ENCODE measurements around the gene MATN4.

DNA sequence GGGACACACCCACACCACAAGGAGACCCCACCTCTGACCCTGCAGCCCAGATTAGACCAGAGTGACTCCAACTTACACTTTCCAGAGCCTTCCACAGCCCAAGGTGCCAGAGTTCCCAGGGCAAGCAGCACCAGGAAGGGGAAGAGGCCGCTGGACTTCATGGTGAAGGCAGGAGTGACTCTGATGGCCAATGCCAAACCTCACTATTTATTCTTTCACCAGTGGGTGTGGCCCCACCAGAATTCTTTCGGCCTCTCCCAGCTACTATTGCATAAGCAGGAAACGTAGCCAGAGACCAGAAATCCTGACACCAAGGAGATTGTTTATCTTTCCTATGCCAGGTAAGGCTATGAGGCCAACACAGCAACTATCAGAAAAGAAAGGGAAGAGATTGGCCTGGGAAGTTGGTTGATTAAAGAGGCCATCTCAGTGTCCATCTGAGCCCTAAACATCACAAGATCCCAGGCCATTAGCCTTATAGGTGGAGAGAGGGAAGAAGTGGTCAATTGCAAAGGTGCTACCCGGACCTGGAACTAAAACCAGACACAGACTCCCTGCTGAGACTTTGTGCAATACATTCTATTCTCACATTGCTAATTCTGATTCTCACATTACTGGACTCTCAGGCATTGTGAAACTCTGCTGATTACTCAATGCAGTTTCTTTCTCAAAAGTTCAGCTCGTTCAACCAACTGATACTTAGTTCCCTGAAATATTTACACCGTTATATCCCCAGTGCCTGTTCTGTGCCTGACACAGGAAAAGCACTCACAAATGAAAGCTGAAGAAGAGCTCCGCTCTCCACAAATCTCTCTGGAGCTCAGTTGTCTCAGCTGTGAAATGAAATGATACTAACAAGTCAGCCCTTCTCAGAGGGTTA is 53.5 kb downstream of the MATN4 start, which contains the start of gene SLPI:
- no peak for TF ChIP-seq CTCF (IDR thresholded peaks at IDR 0.05)
- TF ChIP-seq POLR2A (IDR thresholded peaks at IDR 0.05): peak in 3 of 4 donors; percentile 19 to 50 (median 26)
